Loucy (cell line): ENCODE results near the gene SAMD5.

Experiments
- EZH2phosphoT487 ChIP-seq: fragments of 200-600 bp; IDR thresholded peaks from 2 replicates; pipeline ENCODE4 v1.6.1; 2018; ENCODE audit warnings: antibody characterized with exemption, mild to moderate bottlenecking, moderate library complexity, borderline replicate concordance
- TF ChIP-seq, protein P1 (sequence below): fragments of 200-600 bp; sonication (generic); conservative IDR thresholded peaks from 2 replicates; pipeline ENCODE4 v1.5.1; 2014; ENCODE audit warnings: mild to moderate bottlenecking, antibody characterized with exemption, low read length

DNA sequence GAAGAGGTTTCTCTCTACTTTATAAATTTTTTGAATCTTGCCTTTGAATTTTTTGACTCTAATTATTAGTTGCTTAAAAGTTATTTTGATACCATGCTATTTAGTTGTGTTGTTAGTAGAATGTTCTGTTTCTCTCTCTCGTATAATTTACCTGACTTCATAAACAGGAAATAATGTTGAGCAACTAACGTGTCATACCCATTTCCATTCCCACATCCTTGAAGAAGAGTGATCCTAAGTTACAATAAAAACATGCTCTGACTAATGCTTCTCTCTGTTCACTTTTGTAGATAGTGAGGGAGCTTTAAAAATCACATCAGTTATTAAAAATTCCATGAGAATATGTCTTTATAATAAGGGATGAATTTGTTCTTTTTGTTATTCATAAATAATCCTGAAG is 69.7 kb downstream of the SAMD5 start:
- TF ChIP-seq, protein P1, sequence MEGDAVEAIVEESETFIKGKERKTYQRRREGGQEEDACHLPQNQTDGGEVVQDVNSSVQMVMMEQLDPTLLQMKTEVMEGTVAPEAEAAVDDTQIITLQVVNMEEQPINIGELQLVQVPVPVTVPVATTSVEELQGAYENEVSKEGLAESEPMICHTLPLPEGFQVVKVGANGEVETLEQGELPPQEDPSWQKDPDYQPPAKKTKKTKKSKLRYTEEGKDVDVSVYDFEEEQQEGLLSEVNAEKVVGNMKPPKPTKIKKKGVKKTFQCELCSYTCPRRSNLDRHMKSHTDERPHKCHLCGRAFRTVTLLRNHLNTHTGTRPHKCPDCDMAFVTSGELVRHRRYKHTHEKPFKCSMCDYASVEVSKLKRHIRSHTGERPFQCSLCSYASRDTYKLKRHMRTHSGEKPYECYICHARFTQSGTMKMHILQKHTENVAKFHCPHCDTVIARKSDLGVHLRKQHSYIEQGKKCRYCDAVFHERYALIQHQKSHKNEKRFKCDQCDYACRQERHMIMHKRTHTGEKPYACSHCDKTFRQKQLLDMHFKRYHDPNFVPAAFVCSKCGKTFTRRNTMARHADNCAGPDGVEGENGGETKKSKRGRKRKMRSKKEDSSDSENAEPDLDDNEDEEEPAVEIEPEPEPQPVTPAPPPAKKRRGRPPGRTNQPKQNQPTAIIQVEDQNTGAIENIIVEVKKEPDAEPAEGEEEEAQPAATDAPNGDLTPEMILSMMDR, result no peak
- no peak for TF ChIP-seq EZH2phosphoT487
